CD4-positive, alpha-beta T cell treated with Interleukin-21 for 1 hour (primary cell): ENCODE results near the gene NLGN2.

Experiments used
- DNase-seq: peaks from one replicate; pipeline ENCODE4 v3.0.0-alpha.2; 2020

Gene NLGN2

GRCh38 chr17:7438656-7439460 lies 31.2 kb downstream of the NLGN2 start:
- no peak for DNase-seq

- DNase-seq, result no peak
Observed at GRCh38 chr17:7439462-7440112, 31.9 kb downstream of the NLGN2 start, which contains the start of gene FGF11. FGF11 (plus strand) TSS chr17:7439512; CDS start chr17:7439621, 109 bp downstream.

- DNase-seq, result peak; percentile 38
Observed at GRCh38 chr17:7440113-7440833, 32.6 kb downstream of the NLGN2 start.

GRCh38 chr17:7440834-7441195 lies 33.2 kb downstream of the NLGN2 start:
- no peak for DNase-seq

GRCh38 chr17:7441266-7441665 lies 33.6 kb downstream of the NLGN2 start:
- DNase-seq, result no peak

- DNase-seq, result no peak
Observed at GRCh38 chr17:7442142-7442541, 34.5 kb downstream of the NLGN2 start.

GRCh38 chr17:7443499-7444485 lies 36.1 kb downstream of the NLGN2 start:
- DNase-seq, result no peak

GRCh38 chr17:7444682-7445618 lies 37.3 kb downstream of the NLGN2 start, which contains the start of gene CHRNB1:
CHRNB1 (plus strand) TSS chr17:7445061; CDS start chr17:7445128, 67 bp downstream.
- DNase-seq, result no peak

GRCh38 chr17:7445619-7445968 lies 37.9 kb downstream of the NLGN2 start:
- peak; percentile 39 for DNase-seq

GRCh38 chr17:7448461-7448860 lies 40.8 kb downstream of the NLGN2 start:
- no peak for DNase-seq

GRCh38 chr17:7459961-7460545 lies 52.4 kb downstream of the NLGN2 start:
- no peak for DNase-seq

GRCh38 chr17:7460850-7461660 lies 53.4 kb downstream of the NLGN2 start:
- no peak for DNase-seq

- no peak for DNase-seq
Observed at GRCh38 chr17:7462474-7463371, 55.1 kb downstream of the NLGN2 start.

- no peak for DNase-seq
Observed at GRCh38 chr17:7463372-7463846, 55.8 kb downstream of the NLGN2 start.

GRCh38 chr17:7464081-7464480 lies 56.4 kb downstream of the NLGN2 start:
- no peak for DNase-seq

GRCh38 chr17:7465597-7466275 lies 58.1 kb downstream of the NLGN2 start:
- DNase-seq, result no peak

- no peak for DNase-seq
Observed at GRCh38 chr17:7466318-7466638, 58.6 kb downstream of the NLGN2 start.

- no peak for DNase-seq
Observed at GRCh38 chr17:7466639-7467341, 59.1 kb downstream of the NLGN2 start.
